Measurements from ENCODE around the gene ARL5C.

- TF ChIP-seq EZH2phosphoT487 (IDR thresholded peaks at IDR 0.05) (no peak), CTCF (IDR thresholded peaks at IDR 0.05) (peak; percentile 62), EZH2 (IDR thresholded peaks at IDR 0.05) (no peak)
Measured at GRCh38 chr17:39194089-39194984, 28.4 kb upstream of the ARL5C start.
